ENCODE measurements around the gene GZMM. TPM values are rescaled to one million over a fixed set of nuclear protein-coding genes. Genes with fewer than 3 reads are reported as not detected.

The GZMM gene
- total RNA-seq, 1 experiment from 2014 or later: 0.59 TPM

DNA sequence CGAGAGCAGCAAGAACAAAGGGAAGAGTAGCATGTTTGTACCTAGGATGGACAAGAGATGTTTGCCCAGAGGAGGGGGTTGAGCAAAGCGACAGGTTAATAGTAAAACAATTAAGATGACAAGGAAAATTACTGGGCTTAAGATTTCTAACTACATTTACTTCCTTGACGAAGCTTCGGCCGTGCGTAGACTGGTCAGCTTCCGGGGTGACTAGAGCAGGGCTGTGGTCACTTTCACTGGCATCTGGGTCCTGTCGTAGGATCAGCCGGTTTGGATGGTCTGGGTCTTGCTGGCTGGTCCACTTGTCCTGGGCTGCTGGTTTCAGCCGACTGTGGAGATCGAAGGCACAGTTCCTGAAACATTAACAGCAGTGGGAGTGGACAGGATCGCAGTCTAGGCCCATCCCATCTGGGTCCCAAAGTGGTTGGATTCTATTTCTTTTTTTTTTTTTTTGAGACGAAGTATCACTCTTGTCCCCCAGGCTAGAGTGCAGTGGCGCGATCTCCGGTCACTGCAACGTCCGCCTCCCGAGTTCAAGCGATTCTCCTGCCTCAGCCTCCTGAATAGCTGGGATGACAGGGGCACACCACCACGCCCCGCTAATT is 23.5 kb downstream of the GZMM start:
- TF ChIP-seq EZH2 (IDR thresholded peaks at IDR 0.05) (no peak), TCF7L2 (IDR thresholded peaks at IDR 0.05; ENCODE audit: borderline replicate concordance, extremely low read depth, insufficient read depth, insufficient read length) (no peak), SIN3A (IDR thresholded peaks at IDR 0.05; ENCODE audit: low read depth) (no peak), SRF (IDR thresholded peaks at IDR 0.05; ENCODE audit: low read depth) (no peak), FOSL1 (IDR thresholded peaks at IDR 0.05; ENCODE audit: low read depth) (no peak), RAD21 (IDR thresholded peaks at IDR 0.05; ENCODE audit: low read depth) (no peak), CEBPB (IDR thresholded peaks at IDR 0.05; ENCODE audit: low read depth) (no peak), YY1 (IDR thresholded peaks at IDR 0.05; ENCODE audit: extremely low read depth, insufficient replicate concordance, low read depth, low read length) (no peak), JUND (IDR thresholded peaks at IDR 0.05) (no peak), ELF1 (IDR thresholded peaks at IDR 0.05; ENCODE audit: borderline replicate concordance, low read depth) (no peak), ZNF274 (IDR thresholded peaks at IDR 0.05; ENCODE audit: low read depth, low read length) (no peak), ZFX (IDR thresholded peaks at IDR 0.05) (no peak), POLR2AphosphoS5 (IDR thresholded peaks at IDR 0.05; ENCODE audit: low read depth, low read length) (no peak), SP1 (IDR thresholded peaks at IDR 0.05; ENCODE audit: low read depth) (no peak)
- TF ChIP-seq, protein P1, sequence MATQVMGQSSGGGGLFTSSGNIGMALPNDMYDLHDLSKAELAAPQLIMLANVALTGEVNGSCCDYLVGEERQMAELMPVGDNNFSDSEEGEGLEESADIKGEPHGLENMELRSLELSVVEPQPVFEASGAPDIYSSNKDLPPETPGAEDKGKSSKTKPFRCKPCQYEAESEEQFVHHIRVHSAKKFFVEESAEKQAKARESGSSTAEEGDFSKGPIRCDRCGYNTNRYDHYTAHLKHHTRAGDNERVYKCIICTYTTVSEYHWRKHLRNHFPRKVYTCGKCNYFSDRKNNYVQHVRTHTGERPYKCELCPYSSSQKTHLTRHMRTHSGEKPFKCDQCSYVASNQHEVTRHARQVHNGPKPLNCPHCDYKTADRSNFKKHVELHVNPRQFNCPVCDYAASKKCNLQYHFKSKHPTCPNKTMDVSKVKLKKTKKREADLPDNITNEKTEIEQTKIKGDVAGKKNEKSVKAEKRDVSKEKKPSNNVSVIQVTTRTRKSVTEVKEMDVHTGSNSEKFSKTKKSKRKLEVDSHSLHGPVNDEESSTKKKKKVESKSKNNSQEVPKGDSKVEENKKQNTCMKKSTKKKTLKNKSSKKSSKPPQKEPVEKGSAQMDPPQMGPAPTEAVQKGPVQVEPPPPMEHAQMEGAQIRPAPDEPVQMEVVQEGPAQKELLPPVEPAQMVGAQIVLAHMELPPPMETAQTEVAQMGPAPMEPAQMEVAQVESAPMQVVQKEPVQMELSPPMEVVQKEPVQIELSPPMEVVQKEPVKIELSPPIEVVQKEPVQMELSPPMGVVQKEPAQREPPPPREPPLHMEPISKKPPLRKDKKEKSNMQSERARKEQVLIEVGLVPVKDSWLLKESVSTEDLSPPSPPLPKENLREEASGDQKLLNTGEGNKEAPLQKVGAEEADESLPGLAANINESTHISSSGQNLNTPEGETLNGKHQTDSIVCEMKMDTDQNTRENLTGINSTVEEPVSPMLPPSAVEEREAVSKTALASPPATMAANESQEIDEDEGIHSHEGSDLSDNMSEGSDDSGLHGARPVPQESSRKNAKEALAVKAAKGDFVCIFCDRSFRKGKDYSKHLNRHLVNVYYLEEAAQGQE (IDR thresholded peaks at IDR 0.05; ENCODE audit: low read depth): no peak
- H3K36me3 ChIP-seq (ENCODE audit: control insufficient read depth in 1 of 2, insufficient read depth in 2 of 2, low read length in 2 of 2): peaks cover 0 to 3% of the 10 kb centered on the region in 2 experiments; a peak in 1 of 4 replicates

More for the DNA sequence above, 23.5 kb downstream of the GZMM start:
- ATAC-seq (no peak), DNase-seq (ENCODE audit: low read depth, low spot score) (no peak)
- BruUV-seq (replicated peaks): no TSS peak
- no peaks in the 10 kb centered on the region for H4K20me1 ChIP-seq (ENCODE audit: insufficient read depth)
- CTCF ChIA-PET: interaction anchor here (0.8 to 1.1 kb wide), 2 partner anchors 12 to 57 kb away, joined by 3 read pairs; no protein-coding TSS in a partner anchor
- peaks cover 2 to 17% of the 10 kb centered on the region in 2 experiments; a peak in 2 of 4 replicates for H3K4me1 ChIP-seq (ENCODE audit: control insufficient read depth in 1 of 2, insufficient read depth in 2 of 2, low read length in 2 of 2)
- POLR2A ChIA-PET: interaction anchor here (2.1 kb wide), 1 partner anchor 11 kb away, joined by 6 read pairs; no protein-coding TSS in a partner anchor
- no peak overlapping the region for H3K9ac ChIP-seq (ENCODE audit: low read length)
- H3K27me3 ChIP-seq (ENCODE audit: insufficient read depth, low read length): no peaks in the 10 kb centered on the region
- no peaks in the 10 kb centered on the region for H3K9me3 ChIP-seq (ENCODE audit: control insufficient read depth in 1 of 2, insufficient read depth in 1 of 2, low read depth in 1 of 2, low read length in 2 of 2)
- no peak overlapping the region for H3K4me3 ChIP-seq (replicated peaks in 1 of 2; ENCODE audit: low read depth in 1 of 2, low read length in 2 of 2)
- H3K27ac ChIP-seq (ENCODE audit: low read depth, low read length): no peak overlapping the region
- H3K4me2 ChIP-seq (ENCODE audit: low read length): no peak overlapping the region
- H3K79me2 ChIP-seq (ENCODE audit: insufficient read depth, low read length): no peaks in the 10 kb centered on the region; the same call in 1 of the 2 replicates
- no peak overlapping the region for H2AFZ ChIP-seq (ENCODE audit: low read depth, low read length, poor library complexity, severe bottlenecking)
- H3K9me2 ChIP-seq (ENCODE audit: insufficient read depth): no peaks in the 10 kb centered on the region
- intact Hi-C loops (cut with micrococcal nuclease): no loop called here
- RAD21 ChIA-PET (ENCODE audit: low non-redundant PET in 1 of 2, low total read pairs in 2 of 2, uncharacterized antibody in 2 of 2, unreplicated experiment in 2 of 2): interaction anchor here in 1 of 2 experiments (0.7 kb wide), 1 partner anchor 293 kb away, joined by 3 read pairs; no protein-coding TSS in a partner anchor

All from HCT116 (cell line).